K562 (cell line): ENCODE results near the gene PPM1N. TPM values are rescaled to one million over a fixed set of nuclear protein-coding genes. Genes with fewer than 3 reads are reported as not detected.

ENCODE experiments used
- KLF6 ChIP-seq: fragments of 250-450 bp; sonication (Bioruptor Pico); IDR thresholded peaks from 2 replicates; pipeline ENCODE4 v1.4.0; 2020; ENCODE audit warnings: mild to moderate bottlenecking, moderate library complexity, borderline replicate concordance
- MAFG ChIP-seq: fragments of 450-650 bp; conservative IDR thresholded peaks from 2 replicates; pipeline ENCODE4 v1.6.1; 2016; ENCODE audit warnings: missing genetic modification characterization, missing compliant biosample characterization
- NBN ChIP-seq: fragments of 450-650 bp; IDR thresholded peaks from 2 replicates; pipeline ENCODE4 v1.6.1; 2016; ENCODE audit warnings: low read depth, mild to moderate bottlenecking
- NR3C1 ChIP-seq: sonication (generic); formaldehyde crosslinking; IDR thresholded peaks from 2 replicates; pipeline ENCODE4 v1.8.1; 2022; ENCODE audit warnings: missing genetic modification reagents
- PHB2 ChIP-seq: fragments of 450-650 bp; IDR thresholded peaks from 2 replicates; pipeline ENCODE4 v1.6.1; 2017; ENCODE audit warnings: low read depth
- RAD21 ChIP-seq, 2 experiments: fragments of 250-450 bp in 1 of 2; fragments of 450-650 bp in 1 of 2; sonication (Bioruptor Pico) in 1 of 2; formaldehyde crosslinking in 1 of 2; IDR thresholded peaks in 1 of 2; conservative IDR thresholded peaks in 1 of 2; 2 replicates each; pipeline versions ENCODE4 v1.4.0 to v1.8.0; 2020 to 2022; ENCODE audit warnings: mild to moderate bottlenecking in 2 of 2, moderate library complexity in 1 of 2
- VEZF1 ChIP-seq: fragments of 200-800 bp; sonication (Bioruptor generic); IDR thresholded peaks from 2 replicates; pipeline ENCODE4 v1.6.1; 2017; ENCODE audit warnings: missing genetic modification characterization, missing compliant biosample characterization
- ZNF175 ChIP-seq: fragments of 200-800 bp; sonication (Bioruptor generic); IDR thresholded peaks from 2 replicates; pipeline ENCODE4 v1.6.1; 2016; ENCODE audit warnings: low read depth, mild to moderate bottlenecking, missing genetic modification characterization, missing compliant biosample characterization
- ZNF347 ChIP-seq: fragments of 450-650 bp; formaldehyde crosslinking; IDR thresholded peaks from 2 replicates; pipeline ENCODE4 v1.4.0; 2020; ENCODE audit warnings: low read depth, mild to moderate bottlenecking, moderate library complexity
- ZNF644 ChIP-seq: fragments of 200-800 bp; sonication (Bioruptor generic); IDR thresholded peaks from 2 replicates; pipeline ENCODE4 v1.6.1; 2016; ENCODE audit warnings: low read depth, missing genetic modification characterization, missing compliant biosample characterization
- ZNF699 ChIP-seq: fragments of 250-450 bp; sonication (Bioruptor Pico); IDR thresholded peaks from 2 replicates; pipeline ENCODE4 v1.8.0; 2021; ENCODE audit warnings: mild to moderate bottlenecking, moderate library complexity; ENCODE audit not compliant: insufficient replicate concordance
- ZNF785 ChIP-seq: fragments of 250-450 bp; sonication (Bioruptor Pico); IDR thresholded peaks from 2 replicates; pipeline ENCODE4 v1.4.0; 2020; ENCODE audit warnings: mild to moderate bottlenecking
- polyA plus RNA-seq, 8 experiments: library from polyadenylated mRNA; depleted of rRNA in 4 of 8; stranded (reverse) in 5 of 8; unstranded in 3 of 8; fragments of >200 nt; fragmentation: Nextera tagmentation in 2 of 8; fragmentation: Illumina TruSeq in 1 of 8; extraction: Ambion mirVana in 2 of 8; extraction: Trizol in 1 of 8; gene quantifications; 2 replicates each; pipeline versions ENCODE4 v1.2.1 to v1.2.3, GENCODE V29; 2011 to 2014; ENCODE audit warnings: inconsistent platforms in 1 of 8, missing spikeins in 1 of 8
- total RNA-seq, 7 experiments: library from RNA; depleted of rRNA in 6 of 7; stranded (reverse); fragments of >200 nt in 6 of 7; fragmentation: Illumina TruSeq in 2 of 7; extraction: Trizol in 2 of 7; gene quantifications; 2 replicates each; pipeline versions ENCODE4 v1.2.1 to v1.2.3, GENCODE V29; 2011 to 2021; ENCODE audit warnings: low replicate concordance in 1 of 7
- TF ChIP-seq, protein P1 (sequence below): fragments of 200-800 bp; sonication (Bioruptor generic); IDR thresholded peaks from 2 replicates; pipeline ENCODE4 v1.6.1; 2016; ENCODE audit warnings: missing genetic modification characterization, missing compliant biosample characterization
- TF ChIP-seq, protein P2 (sequence below): fragments of 200-400 bp; formaldehyde crosslinking; IDR thresholded peaks from 2 replicates; pipeline ENCODE4 v1.6.1; 2017; ENCODE audit warnings: mild to moderate bottlenecking, low read depth, low read length, moderate library complexity
- TF ChIP-seq, protein P3 (sequence below): fragments of 200-800 bp; sonication (Bioruptor generic); IDR thresholded peaks from 2 replicates; pipeline ENCODE4 v1.6.1; 2017; ENCODE audit warnings: missing genetic modification characterization, missing compliant biosample characterization

The PPM1N gene
- total and polyA plus RNA-seq, 9 of the 15 experiments (the other 6 are each of a cell fraction or from before 2014, with no cell fraction given) = 4.5 to 15.6 (median 8.7) TPM

GRCh38 chr19:45492627-45493470 is 5.4 kb upstream of the PPM1N start (continued):
- TF ChIP-seq, protein P1, sequence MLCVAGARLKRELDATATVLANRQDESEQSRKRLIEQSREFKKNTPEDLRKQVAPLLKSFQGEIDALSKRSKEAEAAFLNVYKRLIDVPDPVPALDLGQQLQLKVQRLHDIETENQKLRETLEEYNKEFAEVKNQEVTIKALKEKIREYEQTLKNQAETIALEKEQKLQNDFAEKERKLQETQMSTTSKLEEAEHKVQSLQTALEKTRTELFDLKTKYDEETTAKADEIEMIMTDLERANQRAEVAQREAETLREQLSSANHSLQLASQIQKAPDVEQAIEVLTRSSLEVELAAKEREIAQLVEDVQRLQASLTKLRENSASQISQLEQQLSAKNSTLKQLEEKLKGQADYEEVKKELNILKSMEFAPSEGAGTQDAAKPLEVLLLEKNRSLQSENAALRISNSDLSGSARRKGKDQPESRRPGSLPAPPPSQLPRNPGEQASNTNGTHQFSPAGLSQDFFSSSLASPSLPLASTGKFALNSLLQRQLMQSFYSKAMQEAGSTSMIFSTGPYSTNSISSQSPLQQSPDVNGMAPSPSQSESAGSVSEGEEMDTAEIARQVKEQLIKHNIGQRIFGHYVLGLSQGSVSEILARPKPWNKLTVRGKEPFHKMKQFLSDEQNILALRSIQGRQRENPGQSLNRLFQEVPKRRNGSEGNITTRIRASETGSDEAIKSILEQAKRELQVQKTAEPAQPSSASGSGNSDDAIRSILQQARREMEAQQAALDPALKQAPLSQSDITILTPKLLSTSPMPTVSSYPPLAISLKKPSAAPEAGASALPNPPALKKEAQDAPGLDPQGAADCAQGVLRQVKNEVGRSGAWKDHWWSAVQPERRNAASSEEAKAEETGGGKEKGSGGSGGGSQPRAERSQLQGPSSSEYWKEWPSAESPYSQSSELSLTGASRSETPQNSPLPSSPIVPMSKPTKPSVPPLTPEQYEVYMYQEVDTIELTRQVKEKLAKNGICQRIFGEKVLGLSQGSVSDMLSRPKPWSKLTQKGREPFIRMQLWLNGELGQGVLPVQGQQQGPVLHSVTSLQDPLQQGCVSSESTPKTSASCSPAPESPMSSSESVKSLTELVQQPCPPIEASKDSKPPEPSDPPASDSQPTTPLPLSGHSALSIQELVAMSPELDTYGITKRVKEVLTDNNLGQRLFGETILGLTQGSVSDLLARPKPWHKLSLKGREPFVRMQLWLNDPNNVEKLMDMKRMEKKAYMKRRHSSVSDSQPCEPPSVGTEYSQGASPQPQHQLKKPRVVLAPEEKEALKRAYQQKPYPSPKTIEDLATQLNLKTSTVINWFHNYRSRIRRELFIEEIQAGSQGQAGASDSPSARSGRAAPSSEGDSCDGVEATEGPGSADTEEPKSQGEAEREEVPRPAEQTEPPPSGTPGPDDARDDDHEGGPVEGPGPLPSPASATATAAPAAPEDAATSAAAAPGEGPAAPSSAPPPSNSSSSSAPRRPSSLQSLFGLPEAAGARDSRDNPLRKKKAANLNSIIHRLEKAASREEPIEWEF (CRISPR knock-in tag) = no peak
- TF ChIP-seq ZNF785 (CRISPR knock-in tag) (no peak), ZNF347 (CRISPR knock-in tag) (no peak), ZNF644 (tag) (no peak), KLF6 (CRISPR knock-in tag) (no peak), ZNF699 (no peak), RAD21 (CRISPR knock-in tag; conservative IDR thresholded peaks at IDR 0.05 in 1 of 2, IDR thresholded peaks at IDR 0.05 in 1 of 2) (no peak), MAFG (tag) (no peak), NBN (no peak), ZNF175 (CRISPR knock-in tag) (no peak), PHB2 (no peak), VEZF1 (CRISPR knock-in tag) (peak; percentile 93), NR3C1 (CRISPR knock-in tag) (no peak)
- TF ChIP-seq, protein P2, sequence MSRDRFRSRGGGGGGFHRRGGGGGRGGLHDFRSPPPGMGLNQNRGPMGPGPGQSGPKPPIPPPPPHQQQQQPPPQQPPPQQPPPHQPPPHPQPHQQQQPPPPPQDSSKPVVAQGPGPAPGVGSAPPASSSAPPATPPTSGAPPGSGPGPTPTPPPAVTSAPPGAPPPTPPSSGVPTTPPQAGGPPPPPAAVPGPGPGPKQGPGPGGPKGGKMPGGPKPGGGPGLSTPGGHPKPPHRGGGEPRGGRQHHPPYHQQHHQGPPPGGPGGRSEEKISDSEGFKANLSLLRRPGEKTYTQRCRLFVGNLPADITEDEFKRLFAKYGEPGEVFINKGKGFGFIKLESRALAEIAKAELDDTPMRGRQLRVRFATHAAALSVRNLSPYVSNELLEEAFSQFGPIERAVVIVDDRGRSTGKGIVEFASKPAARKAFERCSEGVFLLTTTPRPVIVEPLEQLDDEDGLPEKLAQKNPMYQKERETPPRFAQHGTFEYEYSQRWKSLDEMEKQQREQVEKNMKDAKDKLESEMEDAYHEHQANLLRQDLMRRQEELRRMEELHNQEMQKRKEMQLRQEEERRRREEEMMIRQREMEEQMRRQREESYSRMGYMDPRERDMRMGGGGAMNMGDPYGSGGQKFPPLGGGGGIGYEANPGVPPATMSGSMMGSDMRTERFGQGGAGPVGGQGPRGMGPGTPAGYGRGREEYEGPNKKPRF = no peak
- TF ChIP-seq, protein P3, sequence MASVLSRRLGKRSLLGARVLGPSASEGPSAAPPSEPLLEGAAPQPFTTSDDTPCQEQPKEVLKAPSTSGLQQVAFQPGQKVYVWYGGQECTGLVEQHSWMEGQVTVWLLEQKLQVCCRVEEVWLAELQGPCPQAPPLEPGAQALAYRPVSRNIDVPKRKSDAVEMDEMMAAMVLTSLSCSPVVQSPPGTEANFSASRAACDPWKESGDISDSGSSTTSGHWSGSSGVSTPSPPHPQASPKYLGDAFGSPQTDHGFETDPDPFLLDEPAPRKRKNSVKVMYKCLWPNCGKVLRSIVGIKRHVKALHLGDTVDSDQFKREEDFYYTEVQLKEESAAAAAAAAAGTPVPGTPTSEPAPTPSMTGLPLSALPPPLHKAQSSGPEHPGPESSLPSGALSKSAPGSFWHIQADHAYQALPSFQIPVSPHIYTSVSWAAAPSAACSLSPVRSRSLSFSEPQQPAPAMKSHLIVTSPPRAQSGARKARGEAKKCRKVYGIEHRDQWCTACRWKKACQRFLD (CRISPR knock-in tag) = no peak
